GM03348 (cell line): ENCODE data around the gene SULT2A1.
"Not testable (repeated sequence)": the region's sequence is repeated elsewhere in the genome, so short reads cannot be mapped to it uniquely, and the experiment has no call there.

Source experiments
- DNase-seq: peaks from one replicate; pipeline ENCODE4 v3.0.0; 2012; ENCODE audit warnings: low spot score

The SULT2A1 gene

GRCh38 chr19:47886010-47886559 is at the start of gene SULT2A1:
TSS of gene SULT2A1 (minus strand) at chr19:47886315. CDS start at chr19:47886257, 58 bp downstream.
- no peak for DNase-seq

GRCh38 chr19:47928581-47928980 is 42.5 kb upstream of the SULT2A1 start:
- not testable (repeated sequence) for DNase-seq

- DNase-seq = not testable (repeated sequence)
Measured at GRCh38 chr19:47920107-47920506, 34.0 kb upstream of the SULT2A1 start.

GRCh38 chr19:47910191-47910590 is 24.1 kb upstream of the SULT2A1 start:
- not testable (repeated sequence) for DNase-seq

GRCh38 chr19:47909350-47909749 is 23.2 kb upstream of the SULT2A1 start:
- not testable (repeated sequence) for DNase-seq

GRCh38 chr19:47901370-47901769 is 15.3 kb upstream of the SULT2A1 start:
- no peak for DNase-seq

GRCh38 chr19:47899335-47899734 is 13.2 kb upstream of the SULT2A1 start:
- no peak for DNase-seq

- no peak for DNase-seq
Measured at GRCh38 chr19:47897861-47898260, 11.7 kb upstream of the SULT2A1 start.

- DNase-seq = no peak
Measured at GRCh38 chr19:47896773-47897172, 10.7 kb upstream of the SULT2A1 start.

GRCh38 chr19:47896019-47896418 is 9.9 kb upstream of the SULT2A1 start:
- DNase-seq = no peak

GRCh38 chr19:47895165-47895782 is 9.2 kb upstream of the SULT2A1 start:
- DNase-seq = no peak

- no peak for DNase-seq
Measured at GRCh38 chr19:47891923-47892666, 6.0 kb upstream of the SULT2A1 start.

- no peak for DNase-seq
Measured at GRCh38 chr19:47891622-47891922, 5.5 kb upstream of the SULT2A1 start.

- DNase-seq = no peak
Measured at GRCh38 chr19:47890865-47891621, 4.9 kb upstream of the SULT2A1 start.

- no peak for DNase-seq
Measured at GRCh38 chr19:47885067-47885463, 1.1 kb downstream of the SULT2A1 start.

GRCh38 chr19:47882890-47883289 is 3.2 kb downstream of the SULT2A1 start:
- DNase-seq = no peak

GRCh38 chr19:47881757-47882156 is 4.4 kb downstream of the SULT2A1 start:
- no peak for DNase-seq

GRCh38 chr19:47879385-47879784 is 6.7 kb downstream of the SULT2A1 start:
- not testable (repeated sequence) for DNase-seq

GRCh38 chr19:47878906-47879305 is 7.2 kb downstream of the SULT2A1 start:
- DNase-seq = no peak

- no peak for DNase-seq
Measured at GRCh38 chr19:47865166-47865565, 20.9 kb downstream of the SULT2A1 start.

GRCh38 chr19:47863514-47863936 is 22.6 kb downstream of the SULT2A1 start:
- peak; percentile 96 for DNase-seq

GRCh38 chr19:47861630-47862029 is 24.5 kb downstream of the SULT2A1 start:
- no peak for DNase-seq
